AG04449 (cell line): ENCODE results near the gene ATG13.

ENCODE experiments used
- CTCF ChIA-PET: fragments of 350-600 bp; formaldehyde crosslinking; extraction: SDS; loops from one replicate; lab custom pipeline; 2021; ENCODE audit warnings: antibody characterized with exemption; lab: Yijun Ruan, JAX
- POLR2A ChIA-PET: fragments of 400-600, 350-600 bp; formaldehyde crosslinking; extraction: SDS; loops from one replicate; lab custom pipeline; 2020; ENCODE audit warnings: antibody characterized with exemption, inconsistent platforms; lab: Yijun Ruan, JAX
- DNase-seq: peaks from one replicate; pipeline ENCODE4 v3.0.0-alpha.2; 2010; ENCODE audit warnings: low read depth, low spot score
- H3K4me3 ChIP-seq: 2 replicates; pipeline ENCODE4 v1.5.1; 2011; ENCODE audit warnings: low read depth, mild to moderate bottlenecking, control low read depth, low read length
- CTCF ChIP-seq: IDR thresholded peaks from one replicate; pipeline ENCODE4 v1.5.1; 2011; ENCODE audit warnings: mild to moderate bottlenecking, moderate library complexity, low read length, control low read depth, inconsistent platforms; ENCODE audit not compliant: insufficient read depth; ENCODE audit errors: missing control alignments

The ATG13 gene

GRCh38 chr11:46721286-46721685 lies 103.9 kb downstream of the ATG13 start:
- H3K4me3 ChIP-seq: no peak overlapping the region
- TF ChIP-seq CTCF: no peak
- DNase-seq: no peak
- ChIA-PET POLR2A (no interaction called here), CTCF (interaction anchor here (1.0 kb wide), 1 partner anchor 10 kb away, joined by 3 read pairs; no protein-coding TSS in a partner anchor)

GRCh38 chr11:46722566-46723358 lies 105.4 kb downstream of the ATG13 start:
- ChIA-PET POLR2A (interaction anchor here (0.7 kb wide), 1 partner anchor 42 kb away, joined by 3 read pairs; no protein-coding TSS in a partner anchor), CTCF (no interaction called here)
- TF ChIP-seq CTCF: no peak
- no peak for DNase-seq
- no peak overlapping the region for H3K4me3 ChIP-seq

- no peak overlapping the region for H3K4me3 ChIP-seq
- TF ChIP-seq CTCF: no peak
- ChIA-PET POLR2A (interaction anchor here (0.7 kb wide), 1 partner anchor 41 kb away, joined by 3 read pairs; no protein-coding TSS in a partner anchor), CTCF (no interaction called here)
- no peak for DNase-seq
Observed at GRCh38 chr11:46723359-46723680, 106.0 kb downstream of the ATG13 start.

- CTCF ChIA-PET: no interaction called here
Observed at GRCh38 chr11:46724088-46724487, 106.7 kb downstream of the ATG13 start.

More at GRCh38 chr11:46724088-46724487, 106.7 kb downstream of the ATG13 start:
- no peak for TF ChIP-seq CTCF
- POLR2A ChIA-PET: no interaction called here
- no peak overlapping the region for H3K4me3 ChIP-seq
- DNase-seq: no peak
